Heart right ventricle (tissue), 16 donors: ENCODE data around the gene GMCL1. TPM values are rescaled to one million over a fixed set of nuclear protein-coding genes. Genes with fewer than 3 reads are reported as not detected.
A peak's percentile ranks its signal among the peaks of the same experiment; 100 is the strongest.

Experiments
- ATAC-seq, 8 donors: fragments of 200-7000 bp; cut with Tn5 transposase; one replicate each; pipeline ENCODE4 v1.9.1; 2020; ENCODE audit warnings: mild to moderate bottlenecking in 8 of 8, moderate library complexity in 8 of 8, moderate number of reproducible peaks in 1 of 8
- DNase-seq, 2 donors: peaks; one replicate each; pipeline ENCODE4 v3.0.0-alpha.2; 2020
- H3K27ac ChIP-seq, 10 donors: fragments of 200-600 bp; sonication (generic) in 2 of 10; one replicate each; pipeline versions ENCODE4 v1.5.0 to v1.8.0; 2020 to 2022; ENCODE audit warnings: mild to moderate bottlenecking in 3 of 10
- H3K27me3 ChIP-seq, 7 donors: fragments of 200-600 bp; one replicate each; pipeline ENCODE4 v1.8.0; 2021 to 2022; ENCODE audit warnings: mild to moderate bottlenecking in 2 of 7
- H3K36me3 ChIP-seq, 9 donors: fragments of 200-600 bp; sonication (generic) in 1 of 9; one replicate each; pipeline versions ENCODE4 v1.5.0 to v1.8.0; 2020 to 2022; ENCODE audit warnings: mild to moderate bottlenecking in 2 of 9
- H3K4me1 ChIP-seq, 9 donors: fragments of 200-600 bp; sonication (generic) in 1 of 9; one replicate each; pipeline versions ENCODE4 v1.5.0 to v1.8.0; 2020 to 2022; ENCODE audit warnings: mild to moderate bottlenecking in 4 of 9
- H3K4me3 ChIP-seq, 10 donors: fragments of 200-600 bp; sonication (generic) in 2 of 10; one replicate each; pipeline versions ENCODE4 v1.5.0 to v1.8.0; 2020 to 2022; ENCODE audit warnings: mild to moderate bottlenecking in 7 of 10, moderate library complexity in 2 of 10
- H3K9me3 ChIP-seq, 11 donors: fragments of 200-600 bp in 10 of 11; sonication (generic) in 2 of 11; one replicate each; pipeline versions ENCODE4 v1.5.0 to v1.8.0; 2013 to 2022; ENCODE audit warnings: mild to moderate bottlenecking in 2 of 11, control low read depth in 1 of 11, moderate library complexity in 1 of 11
- CTCF ChIP-seq, 9 donors: fragments of 200-600 bp; sonication (generic) in 2 of 9; IDR thresholded peaks; one replicate each; pipeline versions ENCODE4 v1.5.0 to v1.8.0; 2021 to 2022; ENCODE audit warnings: antibody characterized with exemption in 9 of 9, mild to moderate bottlenecking in 5 of 9, moderate library complexity in 1 of 9
- WGBS, 2 donors: extraction: QIAGEN DNeasy Blood & Tissue Kit; methylation state at CpG; one replicate each; pipeline ENCODE4 v1.1.7; 2013; ENCODE audit warnings: inconsistent platforms in 1 of 2; 5-methylcytosine and 5-hydroxymethylcytosine counted together
- intact Hi-C, 10 donors: fragments of 100-400 bp; cut with DNase I; formaldehyde crosslinking; loops; one replicate each; pipeline versions ENCODE4 v1.11.1 to v1.14.2; 2022
- polyA plus RNA-seq, 2 donors: library from polyadenylated mRNA; stranded (reverse); fragments of 200-250 nt; gene quantifications; one replicate each; pipeline ENCODE4 v1.2.3, GENCODE V29; 2013
- total RNA-seq, 10 donors: library from RNA; stranded (reverse); fragmentation: NEBNext Ultra II Directional in 3 of 10; extraction: Animal tissue kit (Norgen Biotek cat#: 25700) in 3 of 10; gene quantifications; one replicate each; pipeline versions ENCODE4 v1.2.1 to v1.2.4, GENCODE V29; 2021 to 2023
- donor health status: Arrhythmogenic right ventricular cardiomyopathy.
- donor health status: ischemic (EF 13 %, LVEDD 7.1; RV severe dilation, severe dysfunction).
- donor health status: healthy with polysubstance abuse.
- donor health status: DM: no; HTN: yes; CAD: no.
- donor health status: DM: no; HTN: no; CAD: no.
- donor health status: ischemic (EF 25% LVEDD 6.9; RV normal size, moderate dysfunction).
- donor health status: ischemic (EF 25% LVEDD 5.7; RV mildly dilated, moderate dysfunction).
- donor health status: healthy.
- donor health status: DM: yes; HTN: yes; CAD: no.
- donor health status: Ischemic cardiomyopathy.
- donor health status: ischemic (EF 35%, LVEDD 5.7; RV mildly dilated, moderate dysfunction).
- donor health status: nonischemic (EF 11% LVEDD 7.7; RV severe dilation, severe dysfunction).
- donor health status: DM: yes; HTN: yes; CAD: no.
- donor health status: PGD.
- donor health status: ischemic (EF 29% LVEDD 5.4; RV normal size, mild dysfunction).
- donor health status: nonischemic (EF 23%, LVEDD 6.1; RV moderate dilation, normal function).

Gene GMCL1
- total and polyA plus RNA-seq, 12 donors: 2.9 to 8.0 (median 4.8) TPM

- DNase-seq (peak in 1 of 2 donors; percentile 24), ATAC-seq (no peak)
- Histone ChIP-seq H3K27me3 (no peaks in the 10 kb centered on the region), H3K4me3 (no peak overlapping the region), H3K27ac (peak overlapping the region in 1 of 10 donors; percentile 65), H3K36me3 (peaks cover 0 to 97% (median 44%) of the 10 kb centered on the region in 9 donors), H3K4me1 (peaks cover 0 to 21% (median 2%) of the 10 kb centered on the region in 9 donors), H3K9me3 (peaks cover 0 to 6% (median 0%) of the 10 kb centered on the region in 11 donors)
- 57 to 63% methylated on average over 8 of the region's 8 CpGs for WGBS, 2 donors
- intact Hi-C loops: no loop called here
- TF ChIP-seq CTCF (IDR thresholded peaks at IDR 0.05): no peak
Measured at GRCh38 chr2:69902213-69902922, 72.9 kb downstream of the GMCL1 start.

DNA sequence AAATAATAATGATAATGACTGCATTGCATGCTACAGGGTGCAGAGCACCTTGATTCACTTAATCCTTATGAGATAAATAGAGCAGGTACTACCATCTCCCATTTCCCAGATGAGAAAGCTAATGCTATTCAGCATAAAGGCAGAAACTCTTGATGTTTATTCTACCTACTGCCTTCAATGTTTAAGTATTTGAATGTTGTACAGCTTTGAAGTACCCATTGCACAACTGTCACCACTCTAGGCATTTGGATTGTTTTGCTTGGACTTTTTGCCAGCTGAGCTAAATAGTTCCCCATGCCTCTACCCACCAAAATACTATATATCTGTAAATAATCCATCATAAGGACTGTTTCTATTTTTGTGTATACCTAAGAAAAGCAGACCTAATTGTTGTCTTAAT is 77.8 kb downstream of the GMCL1 start:
- Histone ChIP-seq H3K4me1 (peaks cover 0 to 10% (median 2%) of the 10 kb centered on the region in 9 donors), H3K27ac (no peak overlapping the region), H3K9me3 (peaks cover 0 to 6% (median 0%) of the 10 kb centered on the region in 11 donors), H3K4me3 (no peak overlapping the region), H3K27me3 (no peaks in the 10 kb centered on the region), H3K36me3 (peaks cover 0 to 95% (median 31%) of the 10 kb centered on the region in 9 donors)
- no peak for DNase-seq
- TF ChIP-seq CTCF (IDR thresholded peaks at IDR 0.05): no peak
- no peak for ATAC-seq
- intact Hi-C loops: no loop called here

- TF ChIP-seq CTCF (IDR thresholded peaks at IDR 0.05): peak; percentile 26 to 81 (median 67)
- peak overlapping the region in 1 of 10 donors; percentile 96 for H3K27ac ChIP-seq
- intact Hi-C loops: loop anchor here (1.0 to 10.0 kb wide), 10 partner anchors 155 to 390 kb away; partner anchors contain the start of genes FAM136A (in 5 of the 10), SNRPG (in 2 of the 10) and PCBP1 (in 1 of the 10)
- no peaks in the 10 kb centered on the region for H3K9me3 ChIP-seq
- H3K36me3 ChIP-seq: peaks cover 0 to 57% (median 6%) of the 10 kb centered on the region in 9 donors
- H3K27me3 ChIP-seq: no peaks in the 10 kb centered on the region
- WGBS, 2 donors: 0 to 4% methylated on average over 2 of the region's 2 CpGs
- no peak for ATAC-seq
- no peak overlapping the region for H3K4me3 ChIP-seq
- DNase-seq: peak in 1 of 2 donors; percentile 27
- H3K4me1 ChIP-seq: peaks cover 0 to 40% (median 24%) of the 10 kb centered on the region in 9 donors
Measured at GRCh38 chr2:69911985-69912563, 82.6 kb downstream of the GMCL1 start.

DNA sequence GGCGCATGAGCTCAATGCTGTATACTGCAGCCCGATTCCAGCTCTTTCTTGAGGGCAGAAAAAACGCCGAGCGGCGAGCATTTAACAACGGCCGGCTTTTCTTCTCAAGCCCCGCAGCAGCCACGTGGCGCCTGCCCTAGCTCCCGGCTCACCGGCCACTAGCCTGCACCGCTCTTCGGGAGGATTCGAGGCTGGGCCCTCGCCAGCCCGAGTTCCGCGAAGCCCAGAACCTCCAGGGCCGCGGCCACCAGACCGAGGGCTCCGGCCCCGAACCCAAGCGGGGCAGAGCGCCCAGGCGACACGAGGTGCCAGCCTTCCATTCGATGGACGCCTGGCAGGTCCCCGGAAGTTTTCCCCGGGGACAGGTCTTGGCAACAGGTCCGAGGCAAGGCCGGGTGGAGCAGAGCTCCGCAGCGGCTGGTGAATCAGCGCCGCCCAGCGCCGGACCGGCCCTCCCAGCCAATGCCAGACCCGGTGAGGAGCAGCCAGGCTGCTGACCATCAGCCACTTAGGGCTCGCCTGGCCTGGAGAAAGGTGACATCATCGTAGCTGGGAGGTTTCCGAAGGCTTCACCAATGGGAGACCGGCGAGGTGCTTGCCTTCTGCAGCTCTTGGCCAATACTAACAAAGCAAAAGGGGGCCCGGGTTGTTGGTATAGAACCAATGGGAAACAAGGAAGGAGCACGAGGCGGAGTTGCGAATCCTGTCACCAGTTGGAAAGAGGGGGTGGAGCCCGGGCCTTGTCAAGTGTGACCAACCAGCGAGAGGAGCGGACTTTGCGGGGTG is 84.9 kb downstream of the GMCL1 start:
- H3K27ac ChIP-seq: peak overlapping the region; percentile 80 to 97 (median 96)
- TF ChIP-seq CTCF (IDR thresholded peaks at IDR 0.05): peak in 5 of 9 donors; percentile 29 to 53 (median 36)
- peak; percentile 93 to 98 (median 96) for ATAC-seq
- H3K4me1 ChIP-seq: peaks cover 0 to 59% (median 34%) of the 10 kb centered on the region in 9 donors
- intact Hi-C loops: loop anchor here (1.0 to 10.0 kb wide), 12 partner anchors 20 to 388 kb away; partner anchors contain the start of genes FAM136A (in 4 of the 10), PCBP1 (in 2 of the 10) and SNRPG (in 2 of the 10)
- peak overlapping the region; percentile 45 to 95 (median 71) for H3K4me3 ChIP-seq
- H3K36me3 ChIP-seq: peaks cover 0 to 57% (median 0%) of the 10 kb centered on the region in 9 donors
- 0% methylated on average over 56 of the region's 56 CpGs for WGBS, 2 donors
- peak; percentile 97 to 100 for DNase-seq
- H3K27me3 ChIP-seq: no peaks in the 10 kb centered on the region
- no peaks in the 10 kb centered on the region for H3K9me3 ChIP-seq
